HEK293 (cell line): Measurements from ENCODE around the gene UQCR11.

Experiments used
- GLIS1 ChIP-seq: fragments of 450-650 bp; formaldehyde crosslinking; IDR thresholded peaks from 2 replicates; pipeline ENCODE4 v1.5.1; 2016; ENCODE audit warnings: missing biosample characterization, missing genetic modification characterization
- KLF17 ChIP-seq: fragments of 450-650 bp; formaldehyde crosslinking; IDR thresholded peaks from 2 replicates; pipeline ENCODE4 v1.5.1; 2016; ENCODE audit warnings: missing biosample characterization, missing genetic modification characterization
- PRDM2 ChIP-seq: fragments of 450-650 bp; formaldehyde crosslinking; IDR thresholded peaks from 2 replicates; pipeline ENCODE4 v1.5.1; 2016; ENCODE audit warnings: missing biosample characterization, missing genetic modification characterization, borderline replicate concordance
- WT1 ChIP-seq: fragments of 450-650 bp; formaldehyde crosslinking; IDR thresholded peaks from 2 replicates; pipeline ENCODE4 v1.5.1; 2016; ENCODE audit warnings: missing biosample characterization, missing genetic modification characterization
- ZIC2 ChIP-seq: fragments of 450-650 bp; formaldehyde crosslinking; IDR thresholded peaks from 2 replicates; pipeline ENCODE4 v1.5.1; 2016; ENCODE audit warnings: missing biosample characterization, missing genetic modification characterization
- ZNF248 ChIP-seq: fragments of 450-650 bp; formaldehyde crosslinking; IDR thresholded peaks from 2 replicates; pipeline ENCODE4 v1.5.1; 2017; ENCODE audit warnings: missing biosample characterization, missing genetic modification characterization
- ZNF266 ChIP-seq: fragments of 450-650 bp; formaldehyde crosslinking; IDR thresholded peaks from 2 replicates; pipeline ENCODE4 v1.5.1; 2016; ENCODE audit warnings: missing biosample characterization, missing genetic modification characterization, low read depth
- ZNF274 ChIP-seq, 2 experiments: fragments of 200-500 bp in 1 of 2; fragments of 450-650 bp in 1 of 2; sonication (Bioruptor generic) in 1 of 2; formaldehyde crosslinking in 1 of 2; IDR thresholded peaks; 2 replicates each; pipeline versions ENCODE4 v1.5.1 to v1.6.1; 2014 to 2016; ENCODE audit warnings: borderline replicate concordance in 1 of 2, inconsistent platforms in 1 of 2, low read length in 1 of 2, missing biosample characterization in 1 of 2, missing genetic modification characterization in 1 of 2
- ZNF280C ChIP-seq: fragments of 450-650 bp; formaldehyde crosslinking; IDR thresholded peaks from 2 replicates; pipeline ENCODE4 v1.5.1; 2016; ENCODE audit warnings: missing biosample characterization, missing genetic modification characterization
- ZNF302 ChIP-seq: fragments of 450-650 bp; formaldehyde crosslinking; IDR thresholded peaks from 2 replicates; pipeline ENCODE4 v1.5.1; 2016; ENCODE audit warnings: missing biosample characterization, missing genetic modification characterization, low read depth
- ZNF354C ChIP-seq: fragments of 450-650 bp; formaldehyde crosslinking; IDR thresholded peaks from 2 replicates; pipeline ENCODE4 v1.5.1; 2016; ENCODE audit warnings: missing biosample characterization, missing genetic modification characterization, low read depth, borderline replicate concordance
- ZNF423 ChIP-seq: fragments of 450-650 bp; formaldehyde crosslinking; IDR thresholded peaks from 2 replicates; pipeline ENCODE4 v1.5.1; 2016; ENCODE audit warnings: missing biosample characterization, missing genetic modification characterization
- ZNF501 ChIP-seq: fragments of 450-650 bp; formaldehyde crosslinking; IDR thresholded peaks from 2 replicates; pipeline ENCODE4 v1.5.1; 2016; ENCODE audit warnings: missing biosample characterization, missing genetic modification characterization
- ZNF514 ChIP-seq: fragments of 450-650 bp; formaldehyde crosslinking; IDR thresholded peaks from 2 replicates; pipeline ENCODE4 v1.5.1; 2016; ENCODE audit warnings: missing biosample characterization, missing genetic modification characterization
- ZNF549 ChIP-seq: fragments of 450-650 bp; IDR thresholded peaks from 2 replicates; pipeline ENCODE4 v1.5.1; 2018; ENCODE audit warnings: missing biosample characterization, missing genetic modification characterization, mild to moderate bottlenecking, inconsistent platforms, moderate library complexity
- ZNF561 ChIP-seq: fragments of 450-650 bp; IDR thresholded peaks from 2 replicates; pipeline ENCODE4 v1.5.1; 2018; ENCODE audit warnings: missing biosample characterization, missing genetic modification characterization, borderline replicate concordance
- ZNF621 ChIP-seq: fragments of 450-650 bp; formaldehyde crosslinking; IDR thresholded peaks from 2 replicates; pipeline ENCODE4 v1.5.1; 2017; ENCODE audit warnings: missing biosample characterization, missing genetic modification characterization
- ZNF623 ChIP-seq: fragments of 450-650 bp; formaldehyde crosslinking; IDR thresholded peaks from 2 replicates; pipeline ENCODE4 v1.5.1; 2016; ENCODE audit warnings: missing biosample characterization, missing genetic modification characterization
- ZNF645 ChIP-seq: fragments of 450-650 bp; formaldehyde crosslinking; IDR thresholded peaks from 2 replicates; pipeline ENCODE4; 2016; ENCODE audit warnings: missing biosample characterization, missing genetic modification characterization
- ZNF670 ChIP-seq: fragments of 450-650 bp; formaldehyde crosslinking; IDR thresholded peaks from 2 replicates; pipeline ENCODE4 v1.5.1; 2016; ENCODE audit warnings: missing biosample characterization, missing genetic modification characterization, low read depth
- ZNF76 ChIP-seq: fragments of 450-650 bp; formaldehyde crosslinking; IDR thresholded peaks from 2 replicates; pipeline ENCODE4; 2016; ENCODE audit warnings: low read depth, missing biosample characterization, missing genetic modification characterization, borderline replicate concordance
- ZNF776 ChIP-seq: fragments of 450-650 bp; formaldehyde crosslinking; IDR thresholded peaks from 2 replicates; pipeline ENCODE4 v1.5.0; 2017; ENCODE audit warnings: missing biosample characterization, missing genetic modification characterization, borderline replicate concordance
- ZNF837 ChIP-seq: fragments of 450-650 bp; formaldehyde crosslinking; IDR thresholded peaks from 2 replicates; pipeline ENCODE4 v1.5.1; 2016; ENCODE audit warnings: missing biosample characterization, missing genetic modification characterization
- ZSCAN30 ChIP-seq: fragments of 450-650 bp; IDR thresholded peaks from 2 replicates; pipeline ENCODE4 v1.5.1; 2018; ENCODE audit warnings: missing biosample characterization, mild to moderate bottlenecking, missing genetic modification characterization, moderate library complexity
- ZSCAN4 ChIP-seq: fragments of 450-650 bp; formaldehyde crosslinking; IDR thresholded peaks from 2 replicates; pipeline ENCODE4 v1.5.1; 2017; ENCODE audit warnings: missing biosample characterization, missing genetic modification characterization
- ZXDB ChIP-seq: fragments of 450-650 bp; formaldehyde crosslinking; IDR thresholded peaks from 2 replicates; pipeline ENCODE4 v1.5.1; 2016; ENCODE audit warnings: missing biosample characterization, missing genetic modification characterization

UQCR11 gene

GRCh38 chr19:1592024-1592754, 13.1 kb downstream of the UQCR11 start (continued):
- TF ChIP-seq ZNF645, result no peak
- TF ChIP-seq ZNF280C (tag by site-specific recombination), result no peak
- TF ChIP-seq PRDM2 (tag by site-specific recombination), result no peak
- TF ChIP-seq ZSCAN30 (tag by site-specific recombination), result no peak
- TF ChIP-seq ZNF549 (tag by site-specific recombination), result no peak
- TF ChIP-seq ZNF514 (tag by site-specific recombination), result no peak
- no peak; the same call in 1 of the 2 replicates for TF ChIP-seq GLIS1 (tag by site-specific recombination)
- no peak for TF ChIP-seq ZNF623 (tag by site-specific recombination)
- no peak for TF ChIP-seq ZNF561 (tag by site-specific recombination)
- TF ChIP-seq ZNF354C (tag by site-specific recombination), result no peak
- peak; percentile 60; the same call in 1 of the 2 replicates for TF ChIP-seq ZXDB (tag by site-specific recombination)
- TF ChIP-seq ZNF302 (tag by site-specific recombination), result no peak
- peak; percentile 23; the same call in 1 of the 2 replicates for TF ChIP-seq ZNF837 (tag by site-specific recombination)
- peak; percentile 57; the same call in 1 of the 2 replicates for TF ChIP-seq ZNF76 (tag by site-specific recombination)
- no peak for TF ChIP-seq ZNF776 (tag by site-specific recombination)
- TF ChIP-seq ZNF266 (tag by site-specific recombination), result no peak
- TF ChIP-seq ZSCAN4, result no peak
- TF ChIP-seq WT1 (tag by site-specific recombination), result no peak
- peak; percentile 48; the same call in 1 of the 2 replicates for TF ChIP-seq ZNF501 (tag by site-specific recombination)
- TF ChIP-seq ZNF423 (tag by site-specific recombination), result no peak
- no peak for TF ChIP-seq ZNF670 (tag by site-specific recombination)
- no peak; the same call in 1 of the 2 replicates for TF ChIP-seq KLF17 (tag by site-specific recombination)
- no peak for TF ChIP-seq ZNF621 (tag by site-specific recombination)
- no peak for TF ChIP-seq ZNF274 (IDR thresholded peaks at IDR 0.05; ENCODE audit: low read length)
- TF ChIP-seq ZNF274 (tag by site-specific recombination; IDR thresholded peaks at IDR 0.05; ENCODE audit: borderline replicate concordance), result no peak
- no peak for TF ChIP-seq ZIC2
- no peak for TF ChIP-seq ZNF248 (tag by site-specific recombination)
